Mesenchymal stem cell (in vitro differentiated cells and primary cell): Measurements from ENCODE around the gene TBX10.

Experiments used
- DNase-seq: peaks from one replicate; pipeline ENCODE4 v3.0.0-alpha.2; 2013
- H2AFZ ChIP-seq: one replicate; pipeline ENCODE4 v1.6.1; 2013; ENCODE audit warnings: low read depth, mild to moderate bottlenecking, control low read depth, inconsistent platforms, low read length, moderate library complexity
- H2AK5ac ChIP-seq: 2 replicates; pipeline ENCODE4 v1.6.1; 2013; ENCODE audit warnings: low read length, moderate library complexity, mild to moderate bottlenecking, inconsistent platforms; ENCODE audit not compliant: severe bottlenecking
- H2BK120ac ChIP-seq: one replicate; pipeline ENCODE4 v1.6.1; 2013; ENCODE audit warnings: low read depth, mild to moderate bottlenecking, inconsistent platforms, low read length, moderate library complexity
- H2BK12ac ChIP-seq, 2 experiments: one replicate each; pipeline ENCODE4 v1.6.1; 2013; ENCODE audit warnings: inconsistent platforms in 2 of 2, low read length in 2 of 2, mild to moderate bottlenecking in 2 of 2, moderate library complexity in 2 of 2, control low read depth in 1 of 2
- H2BK15ac ChIP-seq: one replicate; pipeline ENCODE4 v1.6.1; 2013; ENCODE audit warnings: mild to moderate bottlenecking, low read depth, inconsistent platforms; ENCODE audit not compliant: poor library complexity, severe bottlenecking
- H2BK5ac ChIP-seq: 2 replicates; pipeline ENCODE4 v1.6.1; 2013; ENCODE audit warnings: low read depth, mild to moderate bottlenecking, low read length, control low read depth, inconsistent platforms; ENCODE audit not compliant: poor library complexity, severe bottlenecking
- H3K14ac ChIP-seq, 2 experiments: one replicate each; pipeline ENCODE4 v1.6.1; 2013; ENCODE audit warnings: inconsistent platforms in 2 of 2, low read length in 2 of 2, control low read depth in 1 of 2, mild to moderate bottlenecking in 1 of 2, moderate library complexity in 1 of 2
- H3K18ac ChIP-seq, 2 experiments: one replicate each; pipeline ENCODE4 v1.6.1; 2013; ENCODE audit warnings: inconsistent platforms in 2 of 2, low read length in 2 of 2, control low read depth in 1 of 2, low read depth in 1 of 2, mild to moderate bottlenecking in 1 of 2
- H3K23ac ChIP-seq, 2 experiments: one replicate each; pipeline ENCODE4 v1.6.1; 2013; ENCODE audit warnings: inconsistent platforms in 2 of 2, low read length in 2 of 2, mild to moderate bottlenecking in 2 of 2, moderate library complexity in 2 of 2, control low read depth in 1 of 2
- H3K27ac ChIP-seq: 2 replicates; pipeline ENCODE4 v1.5.1; 2013; ENCODE audit warnings: mild to moderate bottlenecking, moderate library complexity, low read length, control low read depth, inconsistent platforms; ENCODE audit not compliant: poor library complexity, severe bottlenecking
- H3K27me3 ChIP-seq, 2 experiments: 2 replicates each; pipeline versions ENCODE4 v1.6.1 to v1.7.0; 2013; ENCODE audit warnings: low read length in 2 of 2, mild to moderate bottlenecking in 2 of 2, moderate library complexity in 2 of 2, control low read depth in 1 of 2, inconsistent platforms in 1 of 2; ENCODE audit not compliant: control insufficient read depth in 1 of 2, insufficient read depth in 1 of 2
- H3K36me3 ChIP-seq, 2 experiments: 2 replicates each; pipeline versions ENCODE4 v1.6.1 to v1.7.0; 2013; ENCODE audit warnings: low read length in 2 of 2, control low read depth in 1 of 2, inconsistent platforms in 1 of 2, low read depth in 1 of 2, mild to moderate bottlenecking in 1 of 2; ENCODE audit not compliant: insufficient read depth in 2 of 2, control insufficient read depth in 1 of 2
- H3K4ac ChIP-seq, 2 experiments: one replicate each; pipeline ENCODE4 v1.6.1; 2013; ENCODE audit warnings: inconsistent platforms in 2 of 2, low read length in 2 of 2, mild to moderate bottlenecking in 2 of 2, moderate library complexity in 2 of 2, control low read depth in 1 of 2, low read depth in 1 of 2
- H3K4me1 ChIP-seq: 2 replicates; pipeline ENCODE4 v1.6.1; 2013; ENCODE audit warnings: low read depth, low read length, control low read depth; ENCODE audit not compliant: control insufficient read depth, insufficient read depth
- H3K4me2 ChIP-seq: 2 replicates; pipeline ENCODE4 v1.6.1; 2013; ENCODE audit warnings: low read length, mild to moderate bottlenecking, inconsistent platforms; ENCODE audit not compliant: poor library complexity, severe bottlenecking
- H3K4me3 ChIP-seq, 2 experiments: 2 replicates each; pipeline versions ENCODE4 v1.5.1 to v1.7.0; 2013; ENCODE audit warnings: low read length in 2 of 2, mild to moderate bottlenecking in 2 of 2, control low read depth in 1 of 2, low read depth in 1 of 2; ENCODE audit not compliant: insufficient read depth in 1 of 2
- H3K79me1 ChIP-seq: replicated peaks from 2 replicates; pipeline ENCODE4 v1.6.1; 2013; ENCODE audit warnings: mild to moderate bottlenecking, control low read depth, low read length, inconsistent platforms; ENCODE audit not compliant: poor library complexity, severe bottlenecking
- H3K9ac ChIP-seq: 2 replicates; pipeline ENCODE4 v1.7.0; 2013; ENCODE audit warnings: mild to moderate bottlenecking, low read length, moderate library complexity
- H3K9me3 ChIP-seq: 2 replicates; pipeline ENCODE4 v1.7.0; 2013; ENCODE audit warnings: mild to moderate bottlenecking, low read length; ENCODE audit not compliant: control insufficient read depth
- H4K8ac ChIP-seq: one replicate; pipeline ENCODE4 v1.6.1; 2013; ENCODE audit warnings: inconsistent platforms, mild to moderate bottlenecking, low read length, moderate library complexity
- H4K91ac ChIP-seq: one replicate; pipeline ENCODE4 v1.6.1; 2013; ENCODE audit warnings: mild to moderate bottlenecking, low read length, inconsistent platforms
- WGBS: methylation state at CpG from one replicate; pipeline ENCODE4 v1.1.7; 2013; ENCODE audit warnings: mixed read lengths; 5-methylcytosine and 5-hydroxymethylcytosine counted together

TBX10 gene

GRCh38 chr11:67666303-67666645, 26.7 kb upstream of the TBX10 start:
- Histone ChIP-seq H4K91ac (no peak overlapping the region), H3K27ac (no peak overlapping the region), H2BK120ac (no peak overlapping the region), H3K4ac (no peak overlapping the region), H3K18ac (no peak overlapping the region), H3K36me3 (no peaks in the 10 kb centered on the region), H2BK15ac (no peak overlapping the region), H3K9ac (no peak overlapping the region), H4K8ac (no peak overlapping the region), H3K4me3 (no peak overlapping the region), H3K4me1 (peaks cover 2% of the 10 kb centered on the region), H3K79me1 (no peaks in the 10 kb centered on the region), H2BK5ac (no peak overlapping the region), H3K14ac (no peak overlapping the region), H2BK12ac (no peak overlapping the region), H2AK5ac (no peak overlapping the region), H3K27me3 (peaks cover 15 to 56% of the 10 kb centered on the region in 2 experiments), H3K9me3 (no peaks in the 10 kb centered on the region), H3K4me2 (no peak overlapping the region), H2AFZ (no peak overlapping the region), H3K23ac (no peak overlapping the region)
- DNase-seq = no peak
- WGBS = 89% methylated on average over 11 of the region's 11 CpGs

GRCh38 chr11:67665541-67666302, 26.2 kb upstream of the TBX10 start:
- Histone ChIP-seq H3K9me3 (no peaks in the 10 kb centered on the region), H3K4me2 (no peak overlapping the region), H2BK15ac (no peak overlapping the region), H4K8ac (no peak overlapping the region), H3K9ac (no peak overlapping the region), H3K4me1 (peaks cover 2% of the 10 kb centered on the region), H2AK5ac (no peak overlapping the region), H4K91ac (no peak overlapping the region), H2BK5ac (no peak overlapping the region), H3K23ac (no peak overlapping the region), H3K27ac (no peak overlapping the region), H3K18ac (no peak overlapping the region), H3K14ac (no peak overlapping the region), H3K4me3 (no peak overlapping the region), H3K36me3 (no peaks in the 10 kb centered on the region), H2BK12ac (no peak overlapping the region), H2AFZ (no peak overlapping the region), H3K79me1 (no peaks in the 10 kb centered on the region), H2BK120ac (no peak overlapping the region), H3K27me3 (peaks cover 15 to 57% of the 10 kb centered on the region in 2 experiments), H3K4ac (no peak overlapping the region)
- 85% methylated on average over 24 of the region's 24 CpGs for WGBS
- no peak for DNase-seq

GRCh38 chr11:67664696-67665540, 25.4 kb upstream of the TBX10 start:
- Histone ChIP-seq H2AFZ (no peak overlapping the region), H3K18ac (no peak overlapping the region), H3K4me1 (no peaks in the 10 kb centered on the region), H3K4ac (no peak overlapping the region), H3K14ac (no peak overlapping the region), H3K9me3 (no peaks in the 10 kb centered on the region), H4K91ac (no peak overlapping the region), H2BK5ac (no peak overlapping the region), H3K4me3 (no peak overlapping the region), H3K27ac (no peak overlapping the region), H2BK12ac (no peak overlapping the region), H3K23ac (no peak overlapping the region), H3K9ac (no peak overlapping the region), H3K36me3 (no peaks in the 10 kb centered on the region), H3K4me2 (no peak overlapping the region), H3K27me3 (peaks cover 15 to 54% of the 10 kb centered on the region in 2 experiments), H2BK15ac (no peak overlapping the region), H2BK120ac (no peak overlapping the region), H3K79me1 (no peaks in the 10 kb centered on the region), H2AK5ac (no peak overlapping the region), H4K8ac (no peak overlapping the region)
- 92% methylated on average over 33 of the region's 33 CpGs for WGBS
- no peak for DNase-seq

- H2AK5ac ChIP-seq = no peak overlapping the region
- H2BK120ac ChIP-seq = no peak overlapping the region
- H4K91ac ChIP-seq = no peak overlapping the region
- no peak overlapping the region for H3K4ac ChIP-seq
- no peak overlapping the region for H4K8ac ChIP-seq
- no peak overlapping the region for H2AFZ ChIP-seq
- H3K18ac ChIP-seq = no peak overlapping the region
- no peak overlapping the region for H3K4me3 ChIP-seq
- H3K27me3 ChIP-seq = peaks cover 15 to 51% of the 10 kb centered on the region in 2 experiments
- no peaks in the 10 kb centered on the region for H3K9me3 ChIP-seq
- H2BK15ac ChIP-seq = no peak overlapping the region
- no peak overlapping the region for H3K4me2 ChIP-seq
- H3K36me3 ChIP-seq = no peaks in the 10 kb centered on the region
- H3K9ac ChIP-seq = no peak overlapping the region
- no peaks in the 10 kb centered on the region for H3K79me1 ChIP-seq
- no peak overlapping the region for H3K23ac ChIP-seq
- no peak overlapping the region for H3K27ac ChIP-seq
- H3K14ac ChIP-seq = no peak overlapping the region
- 85% methylated on average over 16 of the region's 16 CpGs for WGBS
- no peak for DNase-seq
- H2BK5ac ChIP-seq = no peak overlapping the region
- no peaks in the 10 kb centered on the region for H3K4me1 ChIP-seq
- no peak overlapping the region for H2BK12ac ChIP-seq
These were observed 24.6 kb upstream of the TBX10 start for GRCh38 chr11:67664213-67664585.
